WTC11 (cell line): ENCODE data around the gene CACNA1D.

ENCODE experiments used
- CTCF ChIP-seq: fragments of 200-600 bp; IDR thresholded peaks from 2 replicates; pipeline ENCODE4 v1.8.0; 2022; ENCODE audit warnings: antibody characterized with exemption
- MLX ChIP-seq: sonication (generic); formaldehyde crosslinking; IDR thresholded peaks from 2 replicates; pipeline ENCODE4 v1.8.1; 2023; ENCODE audit warnings: mild to moderate bottlenecking, missing genetic modification reagents, moderate library complexity
- NR2C2 ChIP-seq: sonication (generic); formaldehyde crosslinking; IDR thresholded peaks from 2 replicates; pipeline ENCODE4 v1.8.0; 2022; ENCODE audit warnings: mild to moderate bottlenecking, missing genetic modification reagents
- TEAD1 ChIP-seq: sonication (generic); formaldehyde crosslinking; IDR thresholded peaks from 2 replicates; pipeline ENCODE4 v1.8.0; 2022; ENCODE audit warnings: mild to moderate bottlenecking, missing genetic modification reagents
- ZNF232 ChIP-seq: sonication (generic); formaldehyde crosslinking; IDR thresholded peaks from 2 replicates; pipeline ENCODE4 v1.8.0; 2022; ENCODE audit warnings: mild to moderate bottlenecking, missing genetic modification reagents

- no peak for TF ChIP-seq NR2C2 (CRISPR knock-in tag)
- no peak for TF ChIP-seq ZNF232 (CRISPR knock-in tag)
- TF ChIP-seq MLX (CRISPR knock-in tag): no peak
- no peak for TF ChIP-seq TEAD1 (CRISPR knock-in tag)
- no peak for TF ChIP-seq CTCF
Measured at GRCh38 chr3:53765753-53766152, 271.3 kb downstream of the CACNA1D start.
